Neural cell (in vitro differentiated cells): Measurements from ENCODE around the gene COMP. TPM values are rescaled to one million over a fixed set of nuclear protein-coding genes. Genes with fewer than 3 reads are reported as not detected.

Experiments
- H2AFZ ChIP-seq: fragments of 200-600, 300-800 bp; sonication (generic), shearing (Covaris generic); 2 replicates; pipeline ENCODE4 v1.6.0; 2014; ENCODE audit warnings: low read depth, mild to moderate bottlenecking, antibody characterized with exemption, low read length, moderate library complexity
- H3F3A ChIP-seq: fragments of 200-600 bp; shearing (Covaris generic); 2 replicates; pipeline ENCODE4 v1.6.1; 2016; ENCODE audit warnings: mild to moderate bottlenecking, moderate library complexity, mixed read lengths, antibody characterized with exemption, low read length; ENCODE audit not compliant: insufficient read depth, poor library complexity, severe bottlenecking
- H3K27ac ChIP-seq: fragments of 200-600, 300-800 bp; sonication (generic), shearing (Covaris generic); 2 replicates; pipeline ENCODE4 v1.5.1; 2014; ENCODE audit warnings: mild to moderate bottlenecking, low read length, moderate library complexity
- H3K27me3 ChIP-seq: fragments of 300-800, 200-600 bp; sonication (generic), shearing (Covaris generic); 2 replicates; pipeline ENCODE4 v1.6.0; 2014; ENCODE audit warnings: mild to moderate bottlenecking, low read depth, low read length, moderate library complexity; ENCODE audit not compliant: insufficient read depth
- H3K36me3 ChIP-seq: fragments of 300-800, 200-600 bp; sonication (generic), shearing (Covaris generic); 2 replicates; pipeline ENCODE4 v1.5.1; 2014; ENCODE audit warnings: mild to moderate bottlenecking, antibody characterized with exemption, low read length, moderate library complexity; ENCODE audit not compliant: insufficient read depth
- H3K4me2 ChIP-seq: fragments of 300-800, 200-600 bp; sonication (generic), shearing (Covaris generic); 2 replicates; pipeline ENCODE4 v1.6.0; 2014; ENCODE audit warnings: mild to moderate bottlenecking, low read length
- H3K4me3 ChIP-seq: fragments of 300-800, 200-600 bp; sonication (generic), shearing (Covaris generic); 2 replicates; pipeline ENCODE4 v1.5.1; 2014; ENCODE audit warnings: mild to moderate bottlenecking, low read length, moderate library complexity
- H3K79me2 ChIP-seq: fragments of 200-600 bp; shearing (Covaris generic); replicated peaks from 2 replicates; pipeline ENCODE4 v1.6.0; 2014; ENCODE audit warnings: mild to moderate bottlenecking, low read length, moderate library complexity; ENCODE audit not compliant: insufficient read depth
- H3K9ac ChIP-seq: fragments of 300-800, 200-600 bp; sonication (generic), shearing (Covaris generic); 2 replicates; pipeline ENCODE4 v1.6.1; 2016; ENCODE audit warnings: mild to moderate bottlenecking, low read length, mixed read lengths
- H3K9me2 ChIP-seq: fragments of 200-600 bp; shearing (Covaris generic); 2 replicates; pipeline ENCODE4 v1.6.1; 2016; ENCODE audit warnings: mild to moderate bottlenecking, low read length, mixed read lengths; ENCODE audit not compliant: insufficient read depth
- H3K9me3 ChIP-seq: fragments of 200-600, 300-800 bp; sonication (generic), shearing (Covaris generic); 2 replicates; pipeline ENCODE4 v1.6.1; 2016; ENCODE audit warnings: mild to moderate bottlenecking, mixed run types, low read length, moderate library complexity, mixed read lengths
- H4K20me1 ChIP-seq: fragments of 200-600 bp; shearing (Covaris generic); 2 replicates; pipeline ENCODE4 v1.6.1; 2016; ENCODE audit warnings: mild to moderate bottlenecking, mixed run types; ENCODE audit not compliant: insufficient read depth
- EP300 ChIP-seq: fragments of 450-650 bp; conservative IDR thresholded peaks from 2 replicates; pipeline ENCODE4 v1.6.1; 2014; ENCODE audit warnings: antibody characterized with exemption, mild to moderate bottlenecking, moderate library complexity; ENCODE audit not compliant: poor library complexity, severe bottlenecking
- EZH2 ChIP-seq: fragments of 200-600, 300-800 bp; shearing (Covaris generic), sonication (generic); IDR thresholded peaks from 2 replicates; pipeline ENCODE4 v1.6.1; 2014; ENCODE audit warnings: antibody characterized with exemption, low read length, borderline replicate concordance, mild to moderate bottlenecking; ENCODE audit not compliant: insufficient read depth, poor library complexity, severe bottlenecking
- MXI1 ChIP-seq: fragments of 450-650 bp; conservative IDR thresholded peaks from 2 replicates; pipeline ENCODE4 v1.6.1; 2014; ENCODE audit warnings: antibody characterized with exemption, mild to moderate bottlenecking; ENCODE audit not compliant: poor library complexity, severe bottlenecking
- POLR2AphosphoS5 ChIP-seq: IDR thresholded peaks from 2 replicates; pipeline ENCODE4 v1.6.1; 2012
- RAD21 ChIP-seq: fragments of 450-650 bp; conservative IDR thresholded peaks from 2 replicates; pipeline ENCODE4 v1.6.1; 2014; ENCODE audit warnings: antibody characterized with exemption, mild to moderate bottlenecking, moderate library complexity
- SMC3 ChIP-seq: fragments of 450-650 bp; conservative IDR thresholded peaks from 2 replicates; pipeline ENCODE4 v1.6.1; 2014; ENCODE audit warnings: antibody characterized with exemption, mild to moderate bottlenecking, moderate library complexity; ENCODE audit not compliant: poor library complexity
- TAF1 ChIP-seq: IDR thresholded peaks from 2 replicates; pipeline ENCODE4 v1.6.1; 2012; ENCODE audit warnings: low read depth
- polyA plus RNA-seq: library from polyadenylated mRNA; depleted of rRNA; stranded (reverse); fragments of >200 nt; gene quantifications from 2 replicates; pipeline ENCODE4 v1.2.3, GENCODE V29; 2014
- TF ChIP-seq, protein P1 (sequence below): fragments of 450-650 bp; IDR thresholded peaks from 2 replicates; pipeline ENCODE4 v1.5.1; 2014; ENCODE audit warnings: antibody characterized with exemption, mild to moderate bottlenecking, moderate library complexity; ENCODE audit not compliant: poor library complexity, severe bottlenecking
- TF ChIP-seq, protein P2 (sequence below): IDR thresholded peaks from 2 replicates; pipeline ENCODE4 v1.6.1; 2012; ENCODE audit warnings: borderline replicate concordance

Gene COMP
- polyA plus RNA-seq, 1 donor from 2014 or later: not detected

DNA sequence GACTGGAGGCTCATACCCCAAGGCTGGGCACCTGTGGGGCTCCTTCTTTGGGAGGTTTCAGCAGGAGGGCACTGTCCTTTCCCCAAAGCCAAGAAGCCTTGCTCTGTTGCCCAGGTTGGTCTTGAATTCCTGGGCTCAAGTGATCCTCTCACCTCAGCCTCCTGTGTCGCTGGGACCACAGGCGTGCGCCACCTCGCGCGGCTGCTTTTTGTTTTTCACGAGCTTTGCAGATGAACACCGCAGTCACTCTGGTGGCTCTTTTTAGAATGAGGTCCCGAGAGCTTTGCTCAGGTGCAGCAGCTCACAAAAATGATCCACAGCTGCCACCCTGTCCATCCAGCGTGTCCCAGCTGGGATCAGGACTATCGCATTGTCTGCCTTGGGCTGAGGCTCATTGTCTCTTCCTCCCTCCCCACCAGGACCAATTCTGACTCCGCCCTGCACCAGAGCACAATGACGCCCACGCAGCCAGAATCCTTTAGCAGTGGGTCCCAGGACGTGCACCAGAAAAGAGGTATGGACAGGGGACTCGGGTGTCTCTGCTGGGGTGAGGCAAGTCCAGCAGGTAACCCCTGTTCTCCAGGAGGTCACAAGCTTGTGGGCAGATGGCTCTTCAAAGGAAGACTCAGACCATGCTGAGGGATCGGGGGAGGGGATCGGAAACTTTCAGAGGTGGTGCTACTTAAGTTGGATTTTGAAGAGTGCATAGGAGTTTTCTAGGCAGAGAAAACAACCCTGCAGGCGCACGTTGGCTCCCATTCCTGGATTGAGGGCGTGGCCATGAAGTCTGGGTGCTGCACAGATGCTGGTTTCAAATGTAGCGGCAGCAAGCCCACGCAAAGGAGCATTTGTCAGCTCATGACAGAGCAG, 41.5 kb downstream of the COMP start:
- H3K79me2 ChIP-seq: no peaks in the 10 kb centered on the region
- no peak overlapping the region for H3K9ac ChIP-seq
- H3F3A ChIP-seq: no peaks in the 10 kb centered on the region
- H3K27me3 ChIP-seq: no peaks in the 10 kb centered on the region
- no peaks in the 10 kb centered on the region for H3K36me3 ChIP-seq
- H4K20me1 ChIP-seq: no peaks in the 10 kb centered on the region
- H3K4me2 ChIP-seq: no peak overlapping the region
- TF ChIP-seq TAF1: no peak
- TF ChIP-seq, protein P1, sequence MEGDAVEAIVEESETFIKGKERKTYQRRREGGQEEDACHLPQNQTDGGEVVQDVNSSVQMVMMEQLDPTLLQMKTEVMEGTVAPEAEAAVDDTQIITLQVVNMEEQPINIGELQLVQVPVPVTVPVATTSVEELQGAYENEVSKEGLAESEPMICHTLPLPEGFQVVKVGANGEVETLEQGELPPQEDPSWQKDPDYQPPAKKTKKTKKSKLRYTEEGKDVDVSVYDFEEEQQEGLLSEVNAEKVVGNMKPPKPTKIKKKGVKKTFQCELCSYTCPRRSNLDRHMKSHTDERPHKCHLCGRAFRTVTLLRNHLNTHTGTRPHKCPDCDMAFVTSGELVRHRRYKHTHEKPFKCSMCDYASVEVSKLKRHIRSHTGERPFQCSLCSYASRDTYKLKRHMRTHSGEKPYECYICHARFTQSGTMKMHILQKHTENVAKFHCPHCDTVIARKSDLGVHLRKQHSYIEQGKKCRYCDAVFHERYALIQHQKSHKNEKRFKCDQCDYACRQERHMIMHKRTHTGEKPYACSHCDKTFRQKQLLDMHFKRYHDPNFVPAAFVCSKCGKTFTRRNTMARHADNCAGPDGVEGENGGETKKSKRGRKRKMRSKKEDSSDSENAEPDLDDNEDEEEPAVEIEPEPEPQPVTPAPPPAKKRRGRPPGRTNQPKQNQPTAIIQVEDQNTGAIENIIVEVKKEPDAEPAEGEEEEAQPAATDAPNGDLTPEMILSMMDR: no peak
- TF ChIP-seq SMC3: no peak
- TF ChIP-seq EP300: no peak
- TF ChIP-seq, protein P2, sequence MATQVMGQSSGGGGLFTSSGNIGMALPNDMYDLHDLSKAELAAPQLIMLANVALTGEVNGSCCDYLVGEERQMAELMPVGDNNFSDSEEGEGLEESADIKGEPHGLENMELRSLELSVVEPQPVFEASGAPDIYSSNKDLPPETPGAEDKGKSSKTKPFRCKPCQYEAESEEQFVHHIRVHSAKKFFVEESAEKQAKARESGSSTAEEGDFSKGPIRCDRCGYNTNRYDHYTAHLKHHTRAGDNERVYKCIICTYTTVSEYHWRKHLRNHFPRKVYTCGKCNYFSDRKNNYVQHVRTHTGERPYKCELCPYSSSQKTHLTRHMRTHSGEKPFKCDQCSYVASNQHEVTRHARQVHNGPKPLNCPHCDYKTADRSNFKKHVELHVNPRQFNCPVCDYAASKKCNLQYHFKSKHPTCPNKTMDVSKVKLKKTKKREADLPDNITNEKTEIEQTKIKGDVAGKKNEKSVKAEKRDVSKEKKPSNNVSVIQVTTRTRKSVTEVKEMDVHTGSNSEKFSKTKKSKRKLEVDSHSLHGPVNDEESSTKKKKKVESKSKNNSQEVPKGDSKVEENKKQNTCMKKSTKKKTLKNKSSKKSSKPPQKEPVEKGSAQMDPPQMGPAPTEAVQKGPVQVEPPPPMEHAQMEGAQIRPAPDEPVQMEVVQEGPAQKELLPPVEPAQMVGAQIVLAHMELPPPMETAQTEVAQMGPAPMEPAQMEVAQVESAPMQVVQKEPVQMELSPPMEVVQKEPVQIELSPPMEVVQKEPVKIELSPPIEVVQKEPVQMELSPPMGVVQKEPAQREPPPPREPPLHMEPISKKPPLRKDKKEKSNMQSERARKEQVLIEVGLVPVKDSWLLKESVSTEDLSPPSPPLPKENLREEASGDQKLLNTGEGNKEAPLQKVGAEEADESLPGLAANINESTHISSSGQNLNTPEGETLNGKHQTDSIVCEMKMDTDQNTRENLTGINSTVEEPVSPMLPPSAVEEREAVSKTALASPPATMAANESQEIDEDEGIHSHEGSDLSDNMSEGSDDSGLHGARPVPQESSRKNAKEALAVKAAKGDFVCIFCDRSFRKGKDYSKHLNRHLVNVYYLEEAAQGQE: no peak
- TF ChIP-seq MXI1: no peak
- TF ChIP-seq POLR2AphosphoS5: no peak
- TF ChIP-seq EZH2: no peak
- no peak for TF ChIP-seq RAD21
- no peak overlapping the region for H3K4me3 ChIP-seq
- H3K9me3 ChIP-seq: no peaks in the 10 kb centered on the region
- no peak overlapping the region for H2AFZ ChIP-seq
- H3K9me2 ChIP-seq: no peaks in the 10 kb centered on the region
- H3K27ac ChIP-seq: no peak overlapping the region

GRCh38 chr19:18746401-18747325, 44.4 kb downstream of the COMP start:
- TF ChIP-seq RAD21 (no peak), MXI1 (no peak), SMC3 (no peak), EZH2 (no peak)
- TF ChIP-seq, protein P1: no peak
- TF ChIP-seq, protein P2: no peak
- Histone ChIP-seq H3F3A (no peaks in the 10 kb centered on the region), H3K27me3 (no peaks in the 10 kb centered on the region), H2AFZ (no peak overlapping the region), H3K36me3 (no peaks in the 10 kb centered on the region), H3K9me2 (no peaks in the 10 kb centered on the region), H3K9me3 (no peaks in the 10 kb centered on the region), H3K79me2 (no peaks in the 10 kb centered on the region), H3K4me2 (no peak overlapping the region), H3K27ac (no peak overlapping the region), H3K9ac (no peak overlapping the region), H3K4me3 (no peak overlapping the region), H4K20me1 (no peaks in the 10 kb centered on the region)
